HCT116 (cell line): ENCODE measurements around the gene SARNP. TPM values are rescaled to one million over a fixed set of nuclear protein-coding genes. Genes with fewer than 3 reads are reported as not detected.
A peak's percentile ranks its signal among the peaks of the same experiment; 100 is the strongest.

ENCODE experiments used
- ATAC-seq: fragments of 200-7000 bp; cut with Tn5 transposase; 2 replicates; pipeline ENCODE4 v1.9.1; 2020; ENCODE audit warnings: mild to moderate bottlenecking, moderate library complexity
- BruUV-seq: library from RNA; stranded (reverse); fragments of 400-500 nt; replicated peaks from 2 replicates; lab custom pipeline; 2021; lab: Mats Ljungman, UMichigan
- CTCF ChIA-PET: fragments of 300-600 bp; sonication (Branson Sonifier 250); formaldehyde crosslinking; loops from one replicate; lab custom pipeline; 2021; ENCODE audit warnings: antibody characterized with exemption; lab: Charles Lee
- POLR2A ChIA-PET: fragments of 300-600, 350-600 bp; sonication (Branson Sonifier 250); formaldehyde crosslinking; loops from one replicate; lab custom pipeline; 2021; ENCODE audit warnings: antibody characterized with exemption; lab: Charles Lee
- RAD21 ChIA-PET, 2 experiments: fragments of 300-600 bp; sonication (Branson Sonifier 250); formaldehyde crosslinking; loops; one replicate each; lab custom pipeline; 2023; ENCODE audit warnings: low total read pairs in 2 of 2; ENCODE audit not compliant: uncharacterized antibody in 2 of 2, unreplicated experiment in 2 of 2, low non-redundant PET in 1 of 2; lab: Charles Lee
- DNase-seq: peaks from one replicate; pipeline ENCODE4 v3.0.0-alpha.2; 2010; ENCODE audit warnings: low read depth, low spot score
- H2AFZ ChIP-seq: fragments of 200-600 bp; shearing (Covaris generic), sonication (generic); 2 replicates; pipeline ENCODE4 v1.6.1; 2017; ENCODE audit warnings: low read depth, mixed run types, mixed read lengths, antibody characterized with exemption, low read length; ENCODE audit not compliant: poor library complexity, severe bottlenecking
- H3K27ac ChIP-seq: 2 replicates; pipeline ENCODE4 v1.5.1; 2012; ENCODE audit warnings: low read depth, low read length
- H3K27me3 ChIP-seq: fragments of 200-600 bp; sonication (generic); 2 replicates; pipeline ENCODE4 v1.6.1; 2016; ENCODE audit warnings: mixed run types, low read length, mixed read lengths; ENCODE audit not compliant: insufficient read depth
- H3K36me3 ChIP-seq, 2 experiments: fragments of 200-500 bp in 1 of 2; fragments of 200-600 bp in 1 of 2; sonication (Bioruptor generic) in 1 of 2; sonication (generic) in 1 of 2; 2 replicates each; pipeline versions ENCODE4 v1.5.1 to v1.6.1; 2014 to 2016; ENCODE audit warnings: low read length in 2 of 2, inconsistent platforms in 1 of 2, mixed read lengths in 1 of 2, mixed run types in 1 of 2; ENCODE audit not compliant: insufficient read depth in 2 of 2, control insufficient read depth in 1 of 2
- H3K4me1 ChIP-seq, 2 experiments: fragments of 200-600 bp in 1 of 2; sonication (generic) in 1 of 2; 2 replicates each; pipeline versions ENCODE4 v1.5.1 to v1.6.1; 2012 to 2017; ENCODE audit warnings: low read length in 2 of 2, inconsistent platforms in 1 of 2, mild to moderate bottlenecking in 1 of 2, mixed read lengths in 1 of 2, mixed run types in 1 of 2, moderate library complexity in 1 of 2; ENCODE audit not compliant: insufficient read depth in 2 of 2, control insufficient read depth in 1 of 2
- H3K4me2 ChIP-seq: fragments of 200-600 bp; sonication (generic); 2 replicates; pipeline ENCODE4 v1.6.1; 2017; ENCODE audit warnings: mixed run types, low read length, mixed read lengths
- H3K4me3 ChIP-seq, 2 experiments: fragments of 200-600 bp in 1 of 2; sonication (generic) in 1 of 2; replicated peaks in 1 of 2; 2 replicates each; pipeline ENCODE4 v1.5.1; 2011 to 2016; ENCODE audit warnings: low read length in 2 of 2, control low read depth in 1 of 2, low read depth in 1 of 2, mild to moderate bottlenecking in 1 of 2, mixed read lengths in 1 of 2, mixed run types in 1 of 2
- H3K79me2 ChIP-seq: fragments of 200-600 bp; sonication (generic); 2 replicates; pipeline ENCODE4 v1.6.1; 2017; ENCODE audit warnings: mild to moderate bottlenecking, mixed run types, low read length, moderate library complexity, mixed read lengths; ENCODE audit not compliant: insufficient read depth
- H3K9ac ChIP-seq: fragments of 200-600 bp; sonication (generic); 2 replicates; pipeline ENCODE4 v1.6.1; 2016; ENCODE audit warnings: low read length, mixed read lengths
- H3K9me2 ChIP-seq: fragments of 200-600 bp; sonication (generic), shearing (Covaris generic); 2 replicates; pipeline ENCODE4 v1.6.1; 2017; ENCODE audit warnings: mixed run types, mild to moderate bottlenecking, moderate library complexity; ENCODE audit not compliant: insufficient read depth
- H3K9me3 ChIP-seq, 2 experiments: fragments of 200-500 bp in 1 of 2; fragments of 200-600 bp in 1 of 2; sonication (Bioruptor generic) in 1 of 2; sonication (generic) in 1 of 2; 2 replicates each; pipeline ENCODE4 v1.6.1; 2014 to 2017; ENCODE audit warnings: low read length in 2 of 2, mixed read lengths in 2 of 2, inconsistent platforms in 1 of 2, low read depth in 1 of 2, mild to moderate bottlenecking in 1 of 2, mixed run types in 1 of 2, moderate library complexity in 1 of 2; ENCODE audit not compliant: control insufficient read depth in 1 of 2, insufficient read depth in 1 of 2
- H4K20me1 ChIP-seq: fragments of 200-600 bp; sonication (generic), shearing (Covaris generic); 2 replicates; pipeline ENCODE4 v1.6.1; 2017; ENCODE audit warnings: mixed run types, mild to moderate bottlenecking, moderate library complexity; ENCODE audit not compliant: insufficient read depth
- CBX3 ChIP-seq: IDR thresholded peaks from 2 replicates; pipeline ENCODE4 v1.6.1; 2012; ENCODE audit warnings: low read depth
- CEBPB ChIP-seq: IDR thresholded peaks from 2 replicates; pipeline ENCODE4 v1.6.1; 2012; ENCODE audit warnings: low read depth
- EGR1 ChIP-seq: IDR thresholded peaks from 2 replicates; pipeline ENCODE4 v1.6.1; 2012; ENCODE audit warnings: low read depth
- EZH2 ChIP-seq: fragments of 200-600 bp; sonication (generic); IDR thresholded peaks from 2 replicates; pipeline ENCODE4 v1.6.1; 2017; ENCODE audit warnings: antibody characterized with exemption, mixed run types
- EZH2phosphoT487 ChIP-seq: fragments of 200-600 bp; IDR thresholded peaks from 2 replicates; pipeline ENCODE4 v1.6.1; 2018; ENCODE audit warnings: antibody characterized with exemption, borderline replicate concordance
- SP1 ChIP-seq: IDR thresholded peaks from 2 replicates; pipeline ENCODE4 v1.6.1; 2012; ENCODE audit warnings: low read depth
- SRF ChIP-seq: IDR thresholded peaks from 2 replicates; pipeline ENCODE4 v1.6.1; 2012; ENCODE audit warnings: low read depth
- TCF7L2 ChIP-seq: IDR thresholded peaks from 2 replicates; pipeline ENCODE4 v1.7.0; 2011; ENCODE audit warnings: borderline replicate concordance, inconsistent platforms; ENCODE audit not compliant: insufficient read depth, insufficient read length; ENCODE audit errors: extremely low read depth
- ZFX ChIP-seq: fragments of 450-650 bp; IDR thresholded peaks from 2 replicates; pipeline ENCODE4 v1.6.1; 2017
- intact Hi-C: fragments of 100-400 bp; cut with micrococcal nuclease; formaldehyde crosslinking; loops from 2 replicates; pipeline ENCODE4 v1.10.0; 2022
- total RNA-seq: library from RNA; stranded (reverse); gene quantifications from one replicate; pipeline ENCODE4 v1.2.1, GENCODE V29; 2021; ENCODE audit not compliant: unreplicated experiment
- TF ChIP-seq, protein P1 (sequence below): IDR thresholded peaks from 2 replicates; pipeline ENCODE4 v1.6.1; 2012
- TF ChIP-seq, protein P2 (sequence below): IDR thresholded peaks from 2 replicates; pipeline ENCODE4 v1.6.1; 2012; ENCODE audit warnings: low read depth

SARNP gene
- total RNA-seq, 1 experiment from 2014 or later: 82.4 TPM

GRCh38 chr12:55707841-55708694 is 109.5 kb downstream of the SARNP start, which contains the start of gene ITGA7:
Gene ITGA7 (minus strand): TSS chr12:55707904. CDS start chr12:55707682, 222 bp downstream.
- peak within 1 kb of the TSS; percentile 39 to 57 for H3K4me3 ChIP-seq
- POLR2A ChIA-PET: no interaction called here
- H2AFZ ChIP-seq: peak within 1 kb of the TSS; percentile 76
- no peaks in the 10 kb centered on the region for H3K36me3 ChIP-seq
- no peaks in the 10 kb centered on the region for H3K79me2 ChIP-seq
- DNase-seq (no peak), ATAC-seq (peak; percentile 88)
- CTCF ChIA-PET: interaction anchor here (0.7 to 1.3 kb wide), 2 partner anchors 29 to 110 kb away, joined by 4 read pairs; partner anchors contain the start of genes ORMDL2 and SARNP
- no peak for TF ChIP-seq ZFX
- no peak for TF ChIP-seq SRF
- TF ChIP-seq EZH2: no peak
- TF ChIP-seq EGR1: no peak
- no peak for TF ChIP-seq SP1
- TF ChIP-seq, protein P1, sequence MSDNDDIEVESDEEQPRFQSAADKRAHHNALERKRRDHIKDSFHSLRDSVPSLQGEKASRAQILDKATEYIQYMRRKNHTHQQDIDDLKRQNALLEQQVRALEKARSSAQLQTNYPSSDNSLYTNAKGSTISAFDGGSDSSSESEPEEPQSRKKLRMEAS: no peak
- no peak for TF ChIP-seq CBX3
- TF ChIP-seq TCF7L2: no peak
- TF ChIP-seq, protein P2, sequence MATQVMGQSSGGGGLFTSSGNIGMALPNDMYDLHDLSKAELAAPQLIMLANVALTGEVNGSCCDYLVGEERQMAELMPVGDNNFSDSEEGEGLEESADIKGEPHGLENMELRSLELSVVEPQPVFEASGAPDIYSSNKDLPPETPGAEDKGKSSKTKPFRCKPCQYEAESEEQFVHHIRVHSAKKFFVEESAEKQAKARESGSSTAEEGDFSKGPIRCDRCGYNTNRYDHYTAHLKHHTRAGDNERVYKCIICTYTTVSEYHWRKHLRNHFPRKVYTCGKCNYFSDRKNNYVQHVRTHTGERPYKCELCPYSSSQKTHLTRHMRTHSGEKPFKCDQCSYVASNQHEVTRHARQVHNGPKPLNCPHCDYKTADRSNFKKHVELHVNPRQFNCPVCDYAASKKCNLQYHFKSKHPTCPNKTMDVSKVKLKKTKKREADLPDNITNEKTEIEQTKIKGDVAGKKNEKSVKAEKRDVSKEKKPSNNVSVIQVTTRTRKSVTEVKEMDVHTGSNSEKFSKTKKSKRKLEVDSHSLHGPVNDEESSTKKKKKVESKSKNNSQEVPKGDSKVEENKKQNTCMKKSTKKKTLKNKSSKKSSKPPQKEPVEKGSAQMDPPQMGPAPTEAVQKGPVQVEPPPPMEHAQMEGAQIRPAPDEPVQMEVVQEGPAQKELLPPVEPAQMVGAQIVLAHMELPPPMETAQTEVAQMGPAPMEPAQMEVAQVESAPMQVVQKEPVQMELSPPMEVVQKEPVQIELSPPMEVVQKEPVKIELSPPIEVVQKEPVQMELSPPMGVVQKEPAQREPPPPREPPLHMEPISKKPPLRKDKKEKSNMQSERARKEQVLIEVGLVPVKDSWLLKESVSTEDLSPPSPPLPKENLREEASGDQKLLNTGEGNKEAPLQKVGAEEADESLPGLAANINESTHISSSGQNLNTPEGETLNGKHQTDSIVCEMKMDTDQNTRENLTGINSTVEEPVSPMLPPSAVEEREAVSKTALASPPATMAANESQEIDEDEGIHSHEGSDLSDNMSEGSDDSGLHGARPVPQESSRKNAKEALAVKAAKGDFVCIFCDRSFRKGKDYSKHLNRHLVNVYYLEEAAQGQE: no peak
- TF ChIP-seq EZH2phosphoT487: no peak
- no peak for TF ChIP-seq CEBPB
- intact Hi-C loops: no loop called here
- H4K20me1 ChIP-seq: no peaks in the 10 kb centered on the region
- H3K4me2 ChIP-seq: peak within 1 kb of the TSS; percentile 81
- no peaks in the 10 kb centered on the region for H3K9me2 ChIP-seq
- peaks cover 26% of the 10 kb centered on the region; the same call in 1 of the 2 replicates for H3K27me3 ChIP-seq
- peak within 1 kb of the TSS; percentile 25; the same call in 1 of the 2 replicates for H3K9ac ChIP-seq
- no TSS peak for BruUV-seq
- RAD21 ChIA-PET: interaction anchor here in 1 of 2 experiments (1.1 kb wide), 1 partner anchor 8 kb away, joined by 4 read pairs; the partner anchor contains the start of gene BLOC1S1
- H3K9me3 ChIP-seq: no peaks in the 10 kb centered on the region
- peaks cover 4 to 14% of the 10 kb centered on the region in 2 experiments; a peak in 3 of 4 replicates for H3K4me1 ChIP-seq
- no peak within 1 kb of the TSS for H3K27ac ChIP-seq

Other genes with a start within 250 kb of the SARNP start
- gene OR2AP1, start 245.3 kb downstream of the SARNP start, total RNA-seq: not detected
- not detected for gene OR10P1, start 180.8 kb downstream of the SARNP start, total RNA-seq
- 17.8 TPM for gene ITGA7, start 109.8 kb downstream of the SARNP start, total RNA-seq
- gene BLOC1S1, start 101.7 kb downstream of the SARNP start, total RNA-seq: 85.5 TPM
- gene RDH5, start 97.3 kb downstream of the SARNP start, total RNA-seq: 6.2 TPM
- gene CD63, start 88.7 kb downstream of the SARNP start, total RNA-seq: 355 TPM
- 5.3 TPM for gene GDF11, start 74.6 kb downstream of the SARNP start, total RNA-seq
- 25.5 TPM for gene ORMDL2, start 317 bp upstream of the SARNP start, total RNA-seq
- gene DNAJC14, start 11.9 kb upstream of the SARNP start, total RNA-seq: 39.2 TPM
- gene MMP19, start 25.2 kb upstream of the SARNP start, total RNA-seq: 2.3 TPM
- 24.8 TPM for gene PYM1, start 110.2 kb upstream of the SARNP start, total RNA-seq
- 58.3 TPM for gene DGKA, start 113.4 kb upstream of the SARNP start, total RNA-seq
- gene PMEL, start 148.3 kb upstream of the SARNP start, total RNA-seq: 5.8 TPM
- gene CDK2, start 149.1 kb upstream of the SARNP start, total RNA-seq: 90.9 TPM
- 44.5 TPM for gene RAB5B, start 156.4 kb upstream of the SARNP start, total RNA-seq
- gene SUOX, start 179.6 kb upstream of the SARNP start, total RNA-seq: 18.0 TPM
- 8.5 TPM for gene IKZF4, start 203.3 kb upstream of the SARNP start, total RNA-seq
- gene RPS26, start 224.2 kb upstream of the SARNP start, total RNA-seq: 70.2 TPM